GM19193 (cell line): ENCODE measurements around the gene UBE2S.

Experiments used
- POLR2A ChIP-seq: IDR thresholded peaks from 4 replicates; pipeline ENCODE4 v1.6.1; 2011; ENCODE audit not compliant: insufficient read depth, insufficient read length; ENCODE audit errors: extremely low read depth

Gene UBE2S

GRCh38 chr19:55382013-55382412 is 25.6 kb downstream of the UBE2S start:
- no peak for TF ChIP-seq POLR2A

DNA sequence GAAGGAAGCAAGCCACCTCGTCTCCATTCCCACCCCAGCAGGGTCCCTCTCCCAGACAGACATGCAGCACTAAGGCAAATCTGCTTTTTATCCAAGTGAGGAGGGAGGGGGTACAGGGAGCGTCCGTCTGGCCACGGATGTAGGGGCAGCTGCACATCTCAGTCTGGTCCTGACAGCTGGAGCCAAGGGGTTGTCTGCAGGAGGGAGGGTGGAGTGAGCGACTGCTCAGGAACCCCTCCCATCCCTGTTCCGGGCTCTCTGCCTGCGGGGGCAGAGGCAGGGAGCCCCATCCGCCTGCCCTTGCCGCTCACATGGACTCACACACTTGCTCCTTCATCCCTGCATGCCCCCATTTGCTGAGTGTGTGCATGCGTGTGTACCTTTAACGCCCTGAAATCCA is 28.4 kb downstream of the UBE2S start:
- no peak for TF ChIP-seq POLR2A

DNA sequence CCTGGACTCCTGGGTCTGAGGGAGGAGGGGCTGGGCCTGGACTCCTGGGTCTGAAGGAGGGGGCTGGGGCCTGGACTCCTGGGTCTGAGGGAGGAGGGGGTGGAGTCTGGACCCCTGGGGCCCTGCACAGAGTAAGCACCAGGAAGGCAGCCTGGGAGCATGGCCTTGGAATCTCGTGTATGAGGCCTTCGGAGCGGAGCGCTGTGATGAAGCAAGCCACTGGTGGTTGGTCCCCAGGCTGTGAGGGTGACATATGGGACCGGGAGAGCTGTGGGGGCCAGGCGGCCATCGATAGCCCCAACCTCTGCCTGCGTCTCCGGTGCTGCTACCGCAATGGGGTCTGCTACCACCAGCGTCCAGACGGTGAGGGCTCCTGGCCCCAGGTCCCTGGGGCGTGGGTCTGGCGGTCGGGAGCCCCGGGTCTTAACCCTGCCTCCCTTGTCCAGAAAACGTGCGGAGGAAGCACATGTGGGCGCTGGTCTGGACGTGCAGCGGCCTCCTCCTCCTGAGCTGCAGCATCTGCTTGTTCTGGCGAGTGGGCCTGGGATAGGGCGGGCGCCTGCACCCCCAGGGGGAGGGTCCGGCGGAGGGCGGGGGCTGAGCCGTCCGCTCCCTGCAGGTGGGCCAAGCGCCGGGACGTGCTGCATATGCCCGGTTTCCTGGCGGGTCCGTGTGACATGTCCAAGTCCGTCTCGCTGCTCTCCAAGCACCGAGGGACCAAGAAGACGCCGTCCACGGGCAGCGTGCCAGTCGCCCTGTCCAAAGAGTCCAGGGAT is 30.0 kb downstream of the UBE2S start:
- no peak for TF ChIP-seq POLR2A

DNA sequence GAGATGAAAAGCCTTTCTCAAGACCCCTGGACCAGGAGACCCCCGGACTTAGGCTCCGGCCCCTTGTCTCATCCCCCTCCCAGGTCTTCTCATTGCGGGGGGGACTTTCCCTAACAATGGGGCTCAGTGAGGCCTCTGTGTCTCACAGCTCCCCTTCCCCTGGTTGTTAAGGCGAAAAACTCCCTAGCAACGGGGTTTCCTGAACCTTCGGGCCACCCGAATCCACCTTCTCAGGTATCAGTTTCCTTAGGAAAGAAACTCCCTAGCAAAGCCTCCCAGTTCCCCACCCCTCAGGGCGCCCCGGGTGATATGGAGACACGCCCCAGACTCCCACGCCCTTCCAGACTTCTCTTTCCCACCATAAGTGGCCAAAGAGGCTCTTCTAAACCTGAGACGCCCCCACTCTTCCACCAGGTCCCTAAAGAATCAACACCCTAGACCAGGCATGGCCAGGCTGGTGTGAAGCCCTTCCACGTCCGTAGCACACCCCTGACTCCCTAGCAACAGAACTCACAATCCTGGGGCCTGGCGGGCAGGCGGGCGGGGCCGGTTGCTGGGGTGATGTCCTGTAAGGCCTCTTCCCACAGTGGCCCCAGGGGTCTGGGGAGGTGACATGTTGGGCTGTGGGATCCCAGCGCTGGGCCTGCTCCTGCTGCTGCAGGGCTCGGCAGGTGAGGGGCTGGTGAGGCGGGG is 31.2 kb downstream of the UBE2S start, which contains the start of gene TMEM190:
TSS of gene TMEM190 (plus strand) at position 586 of the 693 bp plus-strand sequence. CDS start at position 614, 28 bp downstream.
- no peak for TF ChIP-seq POLR2A

GRCh38 chr19:55373993-55374757 is 33.4 kb downstream of the UBE2S start:
- TF ChIP-seq POLR2A = no peak

DNA sequence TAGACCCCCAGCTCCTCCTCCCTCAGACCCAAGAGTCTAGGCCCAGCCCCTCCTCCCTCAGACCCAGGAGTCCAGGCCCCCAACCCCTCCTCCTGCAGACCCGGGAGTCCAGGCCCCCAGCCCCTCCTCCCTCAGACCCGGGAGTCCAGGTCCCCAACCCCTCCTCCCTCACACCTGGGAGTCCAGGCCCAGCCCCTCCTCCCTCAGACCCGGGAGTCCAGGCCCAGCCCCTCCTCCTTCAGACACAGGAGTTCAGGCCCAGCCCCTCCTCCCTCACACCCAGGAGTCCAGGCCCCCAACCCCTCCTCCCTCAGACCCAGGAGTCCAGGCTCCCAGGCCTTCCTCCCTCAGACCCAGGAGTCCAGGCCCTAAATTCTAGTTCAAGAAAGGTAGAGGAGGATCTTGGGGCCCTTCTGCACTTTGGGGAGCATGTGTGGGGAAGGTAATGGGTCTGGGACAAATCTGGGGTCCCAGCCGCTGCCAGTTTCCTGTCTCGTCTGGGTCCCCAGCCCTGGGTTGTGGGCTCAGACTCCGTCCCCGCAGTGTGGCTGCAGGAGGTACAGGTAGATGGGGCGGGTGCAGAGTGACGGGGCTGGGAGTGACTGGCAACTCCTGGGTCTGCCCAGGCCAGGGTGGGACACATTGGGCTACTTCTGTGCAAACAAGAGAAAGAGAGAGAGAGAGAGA is 34.1 kb downstream of the UBE2S start:
- TF ChIP-seq POLR2A = no peak

GRCh38 chr19:55372316-55373081 is 35.1 kb downstream of the UBE2S start:
- no peak for TF ChIP-seq POLR2A

DNA sequence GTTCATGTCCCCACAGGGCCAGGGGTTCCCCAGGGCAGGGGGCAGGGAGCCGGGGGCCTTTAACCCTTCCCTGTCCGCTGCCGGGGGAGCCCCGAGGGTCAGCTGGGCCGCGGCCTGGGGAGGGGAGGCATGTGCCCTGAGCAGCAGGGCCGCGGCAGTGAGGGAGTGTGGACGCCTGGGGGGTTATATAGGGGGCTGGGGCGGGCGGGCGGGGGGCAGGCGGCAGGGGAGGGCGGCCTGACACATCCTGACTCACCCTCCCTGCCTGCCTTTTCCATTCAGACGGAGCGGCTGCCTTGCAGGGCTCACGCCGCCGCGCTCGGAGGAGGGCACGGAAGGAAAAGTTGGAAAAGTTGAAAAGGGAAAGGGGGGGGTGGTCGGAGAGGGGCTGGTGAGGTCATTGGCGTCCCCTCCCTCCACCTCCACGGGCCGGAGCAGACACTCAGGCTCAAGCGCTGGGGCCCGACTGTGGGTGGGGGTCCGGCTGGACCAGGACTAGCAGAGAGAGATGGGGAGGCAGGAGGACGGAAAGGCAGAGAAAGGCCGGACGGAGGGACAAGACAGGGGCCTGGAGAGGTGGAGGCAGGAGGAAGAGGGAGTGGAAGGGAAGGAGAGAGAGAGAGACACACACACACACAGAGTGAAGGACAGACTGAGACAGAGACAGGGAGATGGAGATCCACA is 37.1 kb downstream of the UBE2S start, which contains the start of gene IL11:
TSS of gene IL11 (minus strand) at position 159 of the 684 bp plus-strand sequence. CDS start at position 6, 153 bp downstream.
- no peak for TF ChIP-seq POLR2A

- TF ChIP-seq POLR2A = no peak
Observed at GRCh38 chr19:55369653-55370304, 37.8 kb downstream of the UBE2S start.

DNA sequence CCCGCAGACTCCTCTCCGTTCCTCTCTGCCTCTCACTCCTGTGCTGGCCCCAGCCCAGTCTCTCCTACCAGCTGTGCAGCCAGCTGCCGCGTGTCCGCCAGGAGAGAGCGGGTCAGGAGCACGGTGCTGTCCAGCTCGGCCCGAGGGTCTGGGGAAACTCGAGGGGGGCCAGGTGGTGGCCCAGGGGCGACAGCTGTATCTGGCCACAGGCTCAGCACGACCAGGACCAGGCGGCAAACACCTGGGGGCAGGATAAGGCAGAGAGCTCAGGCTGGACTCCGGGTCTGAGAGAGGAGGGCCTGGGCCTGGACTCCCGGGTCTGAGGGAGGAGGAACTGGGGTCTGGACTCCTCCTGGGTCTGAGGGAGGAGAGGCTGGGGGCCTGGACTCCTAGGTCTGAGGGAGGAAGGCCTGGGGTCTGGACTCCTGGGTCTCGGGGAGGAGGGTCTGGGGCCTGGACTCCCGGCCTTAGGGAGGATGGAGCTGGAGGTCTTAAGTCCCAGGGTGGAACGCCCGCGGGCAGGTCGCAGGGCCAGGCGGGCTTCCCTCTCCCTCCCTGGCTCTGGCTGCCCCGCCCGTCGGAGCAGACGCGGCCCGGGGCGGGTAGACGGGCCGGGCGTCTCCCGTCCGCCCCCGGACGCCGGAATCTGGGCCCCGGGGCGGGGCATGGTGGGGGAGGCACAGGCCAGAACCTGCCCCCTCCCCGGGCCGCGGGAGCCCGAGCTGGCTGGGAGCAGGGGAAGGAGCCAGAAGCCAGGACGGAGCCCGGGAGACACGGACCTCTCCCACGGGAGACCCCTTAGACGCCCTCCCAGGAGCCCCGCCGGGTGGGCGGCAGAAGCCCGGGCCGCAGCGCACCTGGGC is 38.7 kb downstream of the UBE2S start:
- TF ChIP-seq POLR2A = no peak

GRCh38 chr19:55368106-55368505 is 39.5 kb downstream of the UBE2S start:
- TF ChIP-seq POLR2A = no peak

DNA sequence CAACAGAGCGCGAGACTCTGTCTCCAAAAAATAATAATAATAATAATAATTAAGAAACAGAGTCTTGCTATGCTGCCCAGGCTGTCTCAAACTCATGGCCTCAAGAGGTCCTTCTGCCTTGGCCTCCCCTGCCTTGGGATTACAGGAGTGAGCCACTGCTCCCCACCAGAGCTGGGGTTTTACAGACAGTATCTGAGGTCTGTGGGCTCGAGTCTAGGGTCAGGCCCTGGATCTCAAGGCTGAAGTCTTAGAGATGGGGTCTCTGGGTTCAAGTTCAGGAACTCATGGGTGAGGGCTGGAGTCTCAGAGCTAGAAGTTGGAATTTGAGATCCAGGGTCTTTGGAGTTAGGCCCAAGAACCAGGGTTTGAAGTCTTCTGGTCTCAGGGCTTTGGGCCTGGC is 40.8 kb downstream of the UBE2S start:
- no peak for TF ChIP-seq POLR2A

- TF ChIP-seq POLR2A = no peak
Observed at GRCh38 chr19:55365964-55366363, 41.6 kb downstream of the UBE2S start.

GRCh38 chr19:55365245-55365644 is 42.3 kb downstream of the UBE2S start:
- TF ChIP-seq POLR2A = no peak
